NCI-H460 (cell line): ENCODE results near the gene ARHGDIG. TPM values are rescaled to one million over a fixed set of nuclear protein-coding genes. Genes with fewer than 3 reads are reported as not detected.

ENCODE experiments used
- DNase-seq: peaks from one replicate; pipeline ENCODE4 v3.0.0-alpha.2; 2016; ENCODE audit warnings: low read depth; ENCODE audit errors: extremely low read depth
- total RNA-seq: library from RNA; depleted of rRNA; stranded (reverse); fragments of >200 nt; shearing (Covaris generic); gene quantifications from 2 replicates; pipeline ENCODE4 v1.2.3, GENCODE V29; 2014

The ARHGDIG gene
- total RNA-seq, 1 experiment from 2014 or later = 2.9 TPM

DNA sequence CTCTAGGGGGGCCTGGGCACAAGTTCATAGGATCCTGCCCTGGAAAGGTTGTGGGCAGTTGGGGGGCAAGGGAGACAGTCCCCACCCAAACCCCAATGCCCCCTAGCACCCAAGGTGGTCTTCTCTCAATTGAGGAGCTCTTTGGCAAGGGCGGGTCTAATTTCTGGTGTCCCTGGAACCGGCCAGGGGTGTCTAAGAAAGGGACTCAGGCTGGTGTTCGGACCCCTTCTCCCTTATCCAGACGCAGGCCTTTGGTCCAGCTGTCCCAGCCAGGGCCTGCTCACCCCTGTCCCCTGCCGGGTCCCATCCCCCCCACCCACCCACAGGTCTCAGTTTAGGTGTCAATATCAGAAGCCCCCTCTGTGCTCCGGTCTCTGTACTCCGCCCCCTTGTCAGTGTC is 860 bp upstream of the ARHGDIG start:
- DNase-seq = no peak

DNA sequence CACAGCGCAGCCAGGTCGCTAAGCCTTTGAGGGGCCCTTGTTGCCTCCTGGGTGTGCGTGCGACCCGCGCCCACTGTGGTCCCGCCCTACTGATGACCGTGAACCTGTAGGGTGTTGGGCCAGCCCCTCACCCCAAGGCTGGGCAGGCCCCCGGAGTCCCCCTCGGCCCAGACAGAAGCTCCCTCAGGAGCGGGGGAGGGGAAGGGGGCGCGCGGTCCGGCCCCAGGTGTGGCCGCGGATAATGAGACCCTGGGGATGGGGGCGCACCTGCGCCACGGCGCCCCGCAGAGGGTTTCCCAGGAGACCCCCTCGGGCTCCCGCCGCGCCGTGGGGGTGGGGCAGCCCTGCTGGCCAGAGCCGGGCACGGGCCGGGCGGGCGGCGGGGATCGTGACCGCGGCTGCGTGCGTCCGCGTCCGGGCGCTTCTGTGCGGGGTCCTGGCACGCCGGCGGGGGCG is 358 bp upstream of the ARHGDIG start:
- no peak for DNase-seq

DNA sequence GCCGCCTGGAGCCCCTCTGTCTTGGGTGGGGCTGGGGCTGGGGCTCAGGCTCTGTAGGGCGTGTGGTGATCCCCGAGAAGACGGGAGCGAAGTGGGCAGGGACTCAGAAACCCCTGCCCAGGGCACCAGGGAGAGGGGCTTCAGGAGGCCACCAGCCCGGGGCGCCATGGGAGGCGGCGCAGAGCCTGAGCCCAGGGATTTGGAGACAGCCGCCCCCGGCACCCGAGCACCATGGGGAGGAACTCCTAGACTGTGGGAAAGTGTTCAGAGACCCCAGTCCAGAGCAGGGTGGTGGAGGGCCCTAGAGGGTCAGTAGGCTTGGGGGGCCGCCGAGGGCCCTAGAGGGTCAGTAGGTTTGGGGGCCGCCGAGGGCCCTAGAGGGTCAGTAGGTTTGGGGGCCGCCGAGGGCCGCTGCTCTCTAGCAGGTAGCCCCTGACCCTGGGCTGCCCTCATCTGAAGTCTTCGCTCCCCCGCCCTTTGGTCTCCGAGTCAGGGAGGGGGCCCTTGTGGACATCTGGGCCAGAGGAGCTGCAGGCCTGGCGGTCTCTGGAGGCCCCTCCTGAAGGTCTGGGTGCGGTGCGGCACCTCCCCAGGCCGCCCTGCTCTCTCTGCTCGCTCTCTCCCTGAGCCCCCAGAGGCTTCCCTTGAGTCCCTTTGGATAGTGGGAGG is 734 bp downstream of the ARHGDIG start:
- DNase-seq = no peak

DNA sequence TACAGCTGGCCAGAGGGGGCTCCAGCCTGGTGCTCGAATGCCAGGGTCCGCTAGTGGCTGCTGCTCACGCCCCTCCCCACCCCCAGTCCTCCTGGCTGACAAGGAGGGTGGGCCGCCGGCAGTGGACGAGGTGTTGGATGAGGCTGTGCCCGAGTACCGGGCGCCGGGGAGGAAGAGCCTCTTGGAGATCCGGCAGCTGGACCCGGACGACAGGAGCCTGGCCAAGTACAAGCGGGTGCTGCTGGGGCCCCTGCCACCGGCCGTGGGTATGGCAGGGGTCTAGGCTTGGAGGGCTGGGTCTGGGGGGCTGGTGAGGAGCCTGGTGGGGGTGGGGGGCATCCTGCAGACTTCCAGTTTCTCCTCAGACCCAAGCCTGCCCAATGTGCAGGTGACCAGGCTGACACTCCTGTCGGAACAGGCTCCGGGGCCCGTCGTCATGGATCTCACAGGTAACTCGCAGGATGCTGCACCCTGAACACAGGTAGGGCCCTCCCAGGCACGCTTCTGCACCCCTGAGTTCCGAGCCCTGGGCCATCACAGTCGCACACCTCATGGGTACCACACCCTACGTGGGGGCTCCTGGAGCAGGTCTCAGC is 1.4 kb downstream of the ARHGDIG start:
- DNase-seq = no peak

DNA sequence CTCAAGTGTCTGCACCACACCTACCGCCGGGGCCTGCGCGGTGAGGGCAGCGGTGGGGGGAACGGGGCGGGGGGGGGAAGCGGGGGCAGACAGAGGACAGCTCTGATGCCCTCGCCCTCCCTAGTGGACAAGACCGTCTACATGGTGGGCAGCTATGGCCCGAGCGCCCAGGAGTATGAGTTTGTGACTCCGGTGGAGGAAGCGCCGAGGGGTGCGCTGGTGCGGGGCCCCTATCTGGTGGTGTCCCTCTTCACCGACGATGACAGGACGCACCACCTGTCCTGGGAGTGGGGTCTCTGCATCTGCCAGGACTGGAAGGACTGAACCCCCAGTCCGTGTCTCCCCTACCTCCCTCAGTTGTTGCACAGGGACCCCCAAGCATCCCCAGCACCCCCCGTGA is 2.1 kb downstream of the ARHGDIG start:
- no peak for DNase-seq

DNA sequence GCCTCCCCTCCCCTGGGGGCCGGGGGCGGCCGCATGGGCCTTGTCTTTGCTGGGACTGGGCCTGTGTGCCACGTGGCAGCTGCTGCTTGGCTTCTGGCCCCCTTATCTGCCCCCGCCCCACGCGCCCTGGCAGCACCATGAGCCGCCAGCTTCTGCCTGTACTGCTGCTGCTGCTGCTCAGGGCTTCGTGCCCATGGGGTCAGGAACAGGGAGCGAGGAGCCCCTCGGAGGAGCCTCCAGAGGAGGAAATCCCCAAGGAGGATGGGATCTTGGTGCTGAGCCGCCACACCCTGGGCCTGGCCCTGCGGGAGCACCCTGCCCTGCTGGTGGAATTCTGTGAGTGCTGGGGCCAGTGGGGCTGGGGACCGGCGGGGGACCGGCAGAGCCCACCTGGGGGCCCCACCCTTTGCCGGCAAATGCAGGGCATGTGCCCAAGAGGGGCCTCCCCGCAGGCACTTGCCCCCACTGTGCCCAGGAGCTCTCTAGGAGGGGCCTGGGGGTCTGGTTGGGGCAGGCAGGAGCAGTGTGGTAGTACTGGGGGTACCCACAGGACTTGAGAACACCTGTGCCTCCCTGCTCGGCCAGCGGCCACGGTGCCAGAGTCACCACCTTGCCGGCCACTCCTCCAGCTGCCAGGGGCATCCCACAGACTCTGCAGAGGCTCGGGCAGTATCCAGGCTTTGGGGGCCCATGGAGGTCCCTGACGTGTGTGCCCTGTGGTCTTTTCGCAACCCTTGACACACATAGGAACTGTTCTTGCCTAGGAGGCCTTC is 2.8 kb downstream of the ARHGDIG start, which contains the start of gene PDIA2:
PDIA2 (plus strand) TSS at position 132 of the 773 bp plus-strand sequence; CDS start at position 138, 6 bp downstream.
- no peak for DNase-seq

DNA sequence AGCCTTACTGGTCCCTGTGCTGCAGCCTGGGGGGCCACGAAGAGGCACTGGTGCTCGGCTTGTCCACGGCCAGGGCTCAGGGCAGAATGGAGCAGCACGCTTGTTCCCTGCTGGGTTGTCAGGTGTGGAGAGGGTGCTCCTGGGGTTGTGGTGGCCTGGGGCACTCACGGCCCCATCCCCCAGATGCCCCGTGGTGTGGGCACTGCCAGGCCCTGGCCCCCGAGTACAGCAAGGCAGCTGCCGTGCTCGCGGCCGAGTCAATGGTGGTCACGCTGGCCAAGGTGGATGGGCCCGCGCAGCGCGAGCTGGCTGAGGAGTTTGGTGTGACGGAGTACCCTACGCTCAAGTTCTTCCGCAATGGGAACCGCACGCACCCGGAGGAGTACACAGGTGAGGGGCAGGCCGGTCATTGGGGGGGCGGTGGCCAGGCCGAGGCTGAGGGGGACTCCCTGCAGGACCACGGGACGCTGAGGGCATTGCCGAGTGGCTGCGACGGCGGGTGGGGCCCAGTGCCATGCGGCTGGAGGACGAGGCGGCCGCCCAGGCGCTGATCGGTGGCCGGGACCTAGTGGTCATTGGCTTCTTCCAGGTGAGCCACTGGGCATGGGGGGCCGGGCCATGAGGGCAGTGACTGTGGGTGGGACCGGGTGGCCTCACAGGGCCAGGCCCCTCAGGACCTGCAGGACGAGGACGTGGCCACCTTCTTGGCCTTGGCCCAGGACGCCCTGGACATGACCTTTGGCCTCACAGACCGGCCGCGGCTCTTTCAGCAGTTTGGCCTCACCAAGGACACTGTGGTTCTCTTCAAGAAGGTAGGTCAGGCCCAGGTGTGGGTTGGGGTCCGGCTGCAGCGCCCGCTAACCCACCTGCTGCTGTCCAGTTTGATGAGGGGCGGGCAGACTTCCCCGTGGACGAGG is 4.1 kb downstream of the ARHGDIG start:
- DNase-seq = no peak

DNA sequence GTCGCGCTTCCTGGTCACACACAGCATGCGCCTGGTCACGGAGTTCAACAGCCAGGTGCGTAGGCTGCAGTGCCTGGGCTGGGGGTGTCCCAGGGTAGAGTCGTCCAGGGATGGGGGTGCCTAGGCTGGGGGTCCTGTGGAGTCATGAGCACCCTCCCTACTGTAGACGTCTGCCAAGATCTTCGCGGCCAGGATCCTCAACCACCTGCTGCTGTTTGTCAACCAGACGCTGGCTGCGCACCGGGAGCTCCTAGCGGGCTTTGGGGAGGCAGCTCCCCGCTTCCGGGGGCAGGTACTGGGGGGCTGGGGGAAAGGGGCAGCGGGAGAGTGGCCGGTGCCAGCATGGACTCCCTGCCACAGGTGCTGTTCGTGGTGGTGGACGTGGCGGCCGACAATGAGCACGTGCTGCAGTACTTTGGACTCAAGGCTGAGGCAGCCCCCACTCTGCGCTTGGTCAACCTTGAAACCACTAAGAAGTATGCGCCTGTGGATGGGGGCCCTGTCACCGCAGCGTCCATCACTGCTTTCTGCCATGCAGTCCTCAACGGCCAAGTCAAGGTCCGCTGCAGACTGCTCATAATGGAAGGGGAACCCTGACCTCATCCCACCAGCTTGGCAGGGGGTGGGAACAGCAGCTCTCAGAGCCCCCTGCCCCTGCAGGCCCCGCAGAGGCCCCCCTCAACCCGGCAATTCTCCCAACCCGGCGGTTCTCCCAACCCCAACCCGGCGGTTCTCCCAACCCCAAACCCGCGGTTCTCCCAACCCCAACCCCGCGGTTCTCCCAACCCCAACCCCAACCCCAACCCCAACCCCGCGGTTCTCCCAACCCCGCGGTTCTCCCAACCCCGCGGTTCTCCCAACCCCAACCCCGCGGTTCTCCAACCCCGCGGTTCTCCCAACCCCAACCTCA is 5.0 kb downstream of the ARHGDIG start:
- no peak for DNase-seq

DNA sequence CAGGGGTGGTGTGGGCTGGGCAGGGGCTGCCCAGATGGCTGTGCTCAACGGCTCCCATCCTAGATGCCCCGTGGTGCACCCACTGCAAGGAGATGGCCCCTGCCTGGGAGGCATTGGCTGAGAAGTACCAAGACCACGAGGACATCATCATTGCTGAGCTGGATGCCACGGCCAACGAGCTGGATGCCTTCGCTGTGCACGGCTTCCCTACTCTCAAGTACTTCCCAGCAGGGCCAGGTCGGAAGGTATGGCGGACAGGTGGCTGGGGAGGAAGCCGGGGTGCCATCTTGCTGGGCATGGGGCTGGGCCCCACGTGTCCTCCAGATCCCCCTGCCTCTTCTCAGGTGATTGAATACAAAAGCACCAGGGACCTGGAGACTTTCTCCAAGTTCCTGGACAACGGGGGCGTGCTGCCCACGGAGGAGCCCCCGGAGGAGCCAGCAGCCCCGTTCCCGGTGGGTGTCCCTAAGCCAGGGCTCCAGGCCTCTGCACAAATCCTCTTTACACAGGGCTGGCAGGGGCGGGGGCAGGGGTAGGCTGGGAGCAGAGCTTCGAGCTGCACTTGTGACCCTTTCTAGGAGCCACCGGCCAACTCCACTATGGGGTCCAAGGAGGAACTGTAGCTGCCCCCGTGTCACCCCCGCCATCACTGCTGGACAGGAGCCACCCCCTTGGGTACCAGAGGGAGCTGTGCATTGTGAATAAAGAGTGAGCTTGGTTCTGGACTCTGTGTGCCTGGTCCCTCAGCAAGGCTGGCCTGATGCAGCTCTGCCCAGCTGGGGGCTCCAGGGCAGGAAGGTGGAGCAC is 6.3 kb downstream of the ARHGDIG start:
- DNase-seq = no peak

DNA sequence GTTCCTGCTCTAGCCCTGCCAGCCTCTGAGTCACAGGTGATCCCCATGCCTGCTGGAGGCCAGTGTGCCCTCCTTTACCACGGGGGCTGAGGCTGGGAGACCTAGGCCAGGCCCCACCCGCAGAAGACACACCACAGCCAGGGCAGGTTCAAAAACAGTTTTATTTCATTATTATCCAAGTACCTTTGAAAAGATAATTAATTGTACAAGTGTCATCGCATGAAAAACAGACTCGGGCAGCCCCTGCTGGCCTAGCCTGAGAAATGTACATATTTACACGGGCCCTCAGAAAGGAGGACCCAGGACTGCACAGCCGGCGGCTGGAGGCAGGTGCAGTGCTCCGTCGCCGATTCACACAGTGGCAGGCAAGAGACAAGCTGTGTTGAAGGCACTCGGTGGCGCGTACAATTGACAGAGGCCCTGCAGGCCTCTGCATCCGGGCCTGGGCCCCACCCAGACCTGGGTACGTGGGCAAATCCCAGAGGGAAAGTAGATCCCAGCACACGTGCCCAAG is 7.0 kb downstream of the ARHGDIG start:
- DNase-seq = no peak

DNA sequence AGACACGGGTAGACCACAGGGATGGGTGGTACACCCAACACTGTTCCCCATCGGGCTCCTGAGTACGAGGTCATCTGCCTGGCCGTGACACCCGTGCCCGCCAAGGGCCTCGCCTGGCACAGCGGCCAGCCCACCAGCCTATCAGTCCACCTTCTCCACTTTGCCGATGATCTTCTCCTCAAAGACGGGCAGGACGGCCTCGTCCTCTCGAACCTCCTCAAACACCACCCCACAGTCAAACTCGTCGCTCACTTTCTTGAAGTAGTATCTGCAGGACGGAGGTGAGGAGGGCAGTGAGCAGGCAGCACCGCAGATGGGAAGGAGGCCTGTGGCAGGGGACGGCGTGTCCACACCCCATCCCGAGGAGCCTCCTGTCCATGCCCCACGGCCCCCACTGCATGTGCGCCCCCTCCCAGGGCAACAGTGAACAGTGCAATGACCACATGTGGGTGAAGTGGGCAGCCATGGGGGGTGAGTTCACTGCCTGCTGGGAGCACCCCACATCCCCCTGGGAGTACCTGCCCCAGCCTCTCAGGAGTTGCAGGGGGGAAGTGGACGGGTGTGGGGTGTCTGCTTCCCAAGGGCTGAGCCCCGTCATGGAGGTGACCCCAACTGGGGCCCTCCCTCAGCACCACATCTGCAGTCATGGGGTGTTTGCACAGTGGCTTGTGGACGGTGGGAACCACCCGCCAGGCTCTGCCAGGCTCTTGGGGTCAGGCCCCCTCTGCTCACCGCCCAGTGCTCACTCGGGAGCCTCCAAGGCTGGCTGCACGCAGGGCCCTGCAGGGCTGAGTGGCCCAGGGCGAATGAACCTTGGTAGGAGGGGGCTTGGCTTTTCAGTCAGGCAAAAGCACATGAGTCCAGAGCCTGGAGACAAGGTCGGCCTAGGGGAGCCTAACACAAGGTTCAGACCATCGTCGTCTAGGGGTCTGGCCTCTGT is 7.9 kb downstream of the ARHGDIG start:
- no peak for DNase-seq

DNA sequence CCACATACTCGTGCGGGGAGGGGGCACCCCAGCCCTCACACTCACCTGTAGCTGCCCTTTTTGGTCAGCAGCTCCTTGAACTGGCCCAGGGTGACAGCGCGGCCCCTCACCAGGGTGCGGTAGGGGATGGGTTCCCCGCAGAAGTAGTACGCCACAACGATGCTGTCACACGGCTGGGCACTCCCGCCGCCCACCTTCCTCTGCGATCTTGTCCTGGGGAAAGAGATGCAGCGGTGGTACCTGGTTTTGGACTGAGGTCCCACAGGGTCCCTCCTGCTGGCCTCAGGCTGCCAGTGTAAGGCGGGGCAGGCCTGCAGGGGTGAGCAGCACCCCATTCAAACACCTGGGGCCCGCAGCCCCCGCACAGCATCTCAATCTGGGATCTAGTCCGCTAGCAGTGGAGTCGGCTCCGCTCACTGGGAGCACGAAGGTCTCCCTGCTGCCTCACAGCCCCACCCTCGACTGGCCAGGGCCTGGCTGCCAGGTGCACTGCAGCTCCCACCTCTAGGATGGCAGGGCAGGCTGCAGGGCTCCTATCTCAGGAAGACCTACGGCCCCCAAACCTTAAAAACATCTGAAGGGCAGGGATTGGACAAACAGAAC is 9.1 kb downstream of the ARHGDIG start:
- DNase-seq = no peak

DNA sequence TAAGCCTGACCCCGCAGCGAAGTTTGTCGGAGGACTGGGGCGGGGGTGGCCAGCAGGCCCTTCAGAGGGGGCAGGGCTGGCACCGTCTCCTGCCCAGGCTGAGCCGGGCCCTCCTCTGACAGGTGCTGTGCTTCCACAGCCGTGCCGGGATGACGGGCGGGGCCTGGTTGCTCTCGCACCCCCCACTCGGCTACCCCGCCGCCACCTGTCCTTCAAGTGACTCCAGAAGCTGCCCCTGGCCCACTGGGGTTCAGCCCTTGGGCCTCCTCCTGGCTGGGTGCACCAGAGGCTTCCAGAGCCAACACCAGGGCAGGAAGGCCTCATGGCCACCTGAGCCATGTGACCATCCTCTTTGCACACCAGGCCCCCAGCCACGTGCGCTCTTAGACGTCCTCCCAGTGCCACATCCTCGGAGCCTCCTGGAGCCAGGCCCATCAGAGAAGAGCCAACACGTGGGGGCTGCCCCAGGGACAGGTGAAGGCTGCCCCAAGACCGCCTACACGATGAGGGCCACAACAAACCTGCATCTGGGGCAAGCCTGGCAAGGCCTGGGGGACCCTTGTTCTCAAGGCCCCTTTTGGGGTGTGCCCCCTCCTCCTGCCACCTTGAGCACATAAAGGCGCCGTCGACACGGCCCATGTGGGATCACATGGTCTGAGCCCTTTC is 9.8 kb downstream of the ARHGDIG start:
- no peak for DNase-seq

DNA sequence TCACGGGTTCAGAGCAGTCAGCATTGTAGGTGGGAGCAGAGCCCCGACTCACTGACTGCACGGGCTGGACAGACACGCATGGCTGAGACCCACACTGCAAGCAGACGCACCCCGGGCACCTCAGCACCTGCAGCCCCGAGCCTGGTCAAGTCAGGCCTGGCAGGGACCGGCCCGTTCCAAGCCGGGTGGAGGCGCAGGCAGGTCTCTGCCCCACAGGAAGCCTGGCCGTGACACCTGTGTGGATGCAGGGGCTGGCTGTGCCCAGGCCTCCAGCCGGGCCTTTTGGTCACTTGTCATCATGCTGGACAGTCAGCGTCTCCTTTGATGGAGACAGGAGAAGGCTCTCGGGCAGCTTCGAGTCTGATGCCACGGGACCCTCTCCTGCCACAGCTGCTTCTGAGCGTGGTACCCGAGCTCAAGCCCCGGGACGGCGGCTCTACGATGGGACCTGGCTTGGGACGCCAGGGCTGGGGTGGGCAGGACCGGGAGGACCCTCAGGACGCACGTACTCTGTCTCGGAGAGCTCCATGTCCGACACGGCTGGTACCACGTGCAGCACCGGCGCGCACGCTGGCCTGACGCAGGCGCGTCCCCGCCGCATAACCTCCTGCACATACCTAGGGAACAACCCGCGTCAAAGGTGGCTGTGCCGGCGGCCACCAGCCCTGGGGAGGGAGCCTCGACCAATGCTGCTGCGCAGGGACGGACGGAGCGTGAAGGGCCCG is 10.5 kb downstream of the ARHGDIG start:
- DNase-seq = no peak

DNA sequence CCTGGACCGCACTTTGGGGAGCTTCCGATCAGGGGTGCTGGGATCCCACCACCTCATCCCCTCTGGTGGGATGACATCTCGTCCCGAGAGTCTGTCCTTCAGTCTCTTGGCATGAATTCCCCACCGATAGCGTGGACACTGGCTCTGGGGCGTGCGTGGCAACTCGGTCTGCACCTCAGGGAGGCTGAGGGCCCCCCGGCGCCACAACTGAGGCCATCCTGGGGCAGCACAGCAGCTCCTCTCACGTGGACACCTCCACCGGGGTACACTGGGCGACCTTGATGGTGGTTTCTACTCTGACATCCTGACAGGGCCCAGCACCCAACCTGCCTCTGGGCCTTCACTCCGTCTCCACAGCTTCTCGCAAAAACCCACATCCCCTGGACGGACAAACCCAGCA is 11.1 kb downstream of the ARHGDIG start:
- DNase-seq = no peak
